NCI-H226 (cell line): ENCODE data around the gene BICC1.

Source experiments
- DNase-seq: peaks from one replicate; pipeline ENCODE4 v3.0.0-alpha.2; 2015

BICC1 gene

DNA sequence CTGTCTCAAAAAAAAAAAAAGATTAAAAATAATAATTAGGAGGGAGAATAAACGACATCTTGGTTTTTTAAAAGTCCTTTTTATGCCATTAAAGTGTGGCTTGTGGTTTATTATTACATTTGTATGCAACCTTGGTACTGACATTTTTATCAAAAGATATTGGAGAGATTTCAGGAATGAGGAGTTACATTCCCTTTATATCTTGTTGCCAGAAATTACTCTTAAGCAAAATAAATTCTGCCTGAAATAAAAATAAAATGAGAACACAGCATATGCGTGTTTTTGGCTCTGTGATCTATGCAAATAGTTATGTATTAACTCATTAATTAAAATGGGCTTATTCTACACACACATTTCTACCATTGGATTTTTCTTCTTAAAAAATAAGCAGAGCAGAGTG lies 202.4 kb downstream of the BICC1 start:
- no peak for DNase-seq

DNA sequence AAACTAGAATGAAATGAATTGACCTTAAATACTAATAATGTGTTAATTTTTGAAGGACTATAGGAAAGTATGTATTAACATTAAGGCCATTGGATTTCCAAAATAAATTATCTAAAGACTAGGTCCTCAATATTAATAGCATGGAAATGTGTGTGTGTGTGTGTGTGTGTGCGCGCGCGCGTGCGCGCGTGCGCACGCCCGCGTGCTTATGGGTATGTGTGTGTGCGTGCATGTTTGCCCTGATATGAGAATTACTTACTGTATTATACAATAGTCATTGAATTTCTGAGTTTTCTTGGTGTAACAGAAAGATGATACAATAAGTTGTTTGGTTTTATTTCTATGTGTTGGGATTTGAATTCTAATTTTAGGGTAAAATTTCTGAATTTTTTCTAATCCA lies 205.9 kb downstream of the BICC1 start:
- DNase-seq: no peak

DNA sequence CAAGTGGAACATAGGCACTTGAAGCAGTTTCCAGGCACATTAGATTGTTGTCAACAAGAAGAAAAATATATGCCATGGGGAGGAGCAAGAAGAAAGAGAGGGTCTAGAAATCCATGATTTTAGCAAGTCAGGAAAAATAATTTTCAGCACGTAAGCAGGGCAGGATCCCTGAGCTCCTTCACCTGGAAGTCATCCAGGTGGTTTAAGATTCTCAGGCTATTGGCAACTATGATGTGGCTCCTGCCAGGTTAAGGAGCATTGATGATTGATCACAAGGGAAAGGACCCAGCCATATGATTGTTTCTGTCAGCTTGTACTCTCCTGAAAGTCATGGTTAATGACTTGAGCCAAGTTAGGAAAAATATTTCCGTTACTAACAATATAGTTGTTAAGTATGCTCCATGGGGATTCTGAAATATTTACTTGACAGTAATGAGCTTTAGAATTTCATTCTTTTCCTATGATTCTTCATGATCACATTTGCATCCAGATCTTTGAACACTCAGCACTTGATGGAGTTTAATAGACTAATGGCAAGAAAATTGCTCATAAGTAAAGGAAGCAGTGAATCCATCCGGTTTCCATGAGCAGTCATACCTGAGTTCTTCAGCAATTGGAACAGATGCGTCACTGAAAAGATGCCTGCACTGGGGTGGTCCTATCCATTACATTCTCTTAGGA lies 209.1 kb downstream of the BICC1 start:
- no peak for DNase-seq

- no peak for DNase-seq
Observed at GRCh38 chr10:58723186-58723585, 210.5 kb downstream of the BICC1 start.

DNA sequence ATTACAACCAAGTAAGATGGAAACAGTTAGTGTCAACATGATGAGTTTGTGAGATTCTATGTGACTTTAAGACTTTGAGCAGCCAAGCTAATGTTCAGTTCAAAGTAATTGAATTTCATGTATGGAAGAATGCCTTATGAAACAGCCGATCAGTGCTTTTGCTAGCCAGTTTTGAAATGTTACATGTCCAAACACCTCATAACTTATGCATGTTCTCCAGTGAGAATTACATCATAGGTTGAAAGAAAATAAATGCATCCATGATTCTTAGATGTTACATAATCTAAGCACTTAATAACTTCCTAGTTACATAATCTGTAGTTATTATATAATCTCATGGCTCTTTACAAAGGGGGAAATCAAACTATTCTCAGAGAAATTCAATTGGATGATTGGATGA lies 211.3 kb downstream of the BICC1 start:
- DNase-seq: no peak

DNA sequence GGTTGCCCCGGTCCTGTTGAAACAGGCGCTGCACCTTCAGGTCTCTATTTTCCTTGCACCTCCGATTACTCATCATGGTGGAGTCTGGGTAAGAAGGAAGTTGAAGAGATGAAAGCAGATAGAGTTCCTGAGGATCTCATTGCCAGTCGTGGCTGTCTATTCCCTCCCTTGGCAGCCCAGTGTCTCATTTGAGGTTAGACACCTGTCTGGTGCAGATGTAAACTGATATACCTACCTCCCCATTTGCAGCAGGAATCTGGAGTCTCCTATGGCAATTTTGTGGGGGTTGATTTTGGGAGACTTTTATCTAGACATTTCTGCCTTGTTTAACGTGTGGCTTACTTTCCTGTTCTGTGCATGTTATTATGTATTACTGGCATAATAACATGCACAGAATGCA lies 212.1 kb downstream of the BICC1 start:
- no peak for DNase-seq

DNA sequence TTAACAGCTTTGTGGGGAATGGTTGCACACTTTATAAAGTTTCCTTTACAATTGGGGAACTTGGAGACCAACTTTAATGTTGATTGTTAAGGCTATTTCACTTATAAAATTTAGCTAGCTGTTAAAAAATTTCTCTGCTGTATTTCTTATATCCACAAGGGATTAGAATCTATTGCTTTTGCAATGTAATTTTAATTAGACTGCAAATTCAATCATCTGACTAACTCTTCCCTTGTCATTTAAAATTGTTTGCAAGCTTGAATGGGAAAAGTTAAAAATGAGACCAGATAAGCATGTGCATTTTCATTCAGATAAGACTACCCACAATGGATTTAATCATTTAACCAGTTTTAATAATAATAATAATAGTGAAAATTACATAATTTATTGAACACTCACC lies 213.2 kb downstream of the BICC1 start:
- no peak for DNase-seq

DNA sequence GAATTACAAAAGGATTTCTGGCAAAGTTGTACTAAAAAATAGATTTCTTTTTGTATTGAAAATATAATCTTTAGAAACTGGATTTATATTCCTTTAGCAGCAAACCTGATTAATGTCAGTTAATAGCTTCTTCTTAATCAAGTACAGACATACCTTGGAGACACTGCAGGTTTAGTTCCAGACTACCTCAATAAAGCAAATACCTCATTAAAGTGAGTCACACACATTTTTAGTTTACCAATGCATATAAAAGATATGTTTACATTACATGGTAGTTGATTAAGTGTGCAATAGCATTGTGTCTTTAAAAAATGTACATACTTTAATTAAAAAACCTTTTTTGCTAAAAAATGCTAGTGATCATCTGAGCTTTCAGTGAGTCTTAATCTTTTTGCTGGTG lies 215.0 kb downstream of the BICC1 start:
- DNase-seq: no peak

DNA sequence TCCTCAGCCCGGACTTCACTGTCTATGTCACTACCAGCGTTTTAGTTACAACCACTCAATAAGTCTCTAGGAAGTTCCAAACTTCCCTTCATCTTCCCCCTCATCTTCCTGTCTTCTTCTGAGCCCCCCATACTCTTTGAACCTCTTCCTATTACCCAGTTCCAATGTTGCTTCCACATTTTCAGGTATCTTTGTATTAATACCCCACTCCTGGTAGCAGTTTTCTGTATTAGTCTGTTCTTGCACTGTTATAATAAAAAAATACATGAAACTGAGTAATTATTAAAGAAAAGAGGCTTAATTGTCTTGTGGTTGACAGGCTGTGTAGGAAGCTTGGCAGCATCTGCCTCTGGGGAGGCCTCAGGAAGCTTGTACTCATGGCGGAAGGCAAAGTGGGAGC lies 218.6 kb downstream of the BICC1 start:
- DNase-seq: no peak

GRCh38 chr10:58733436-58733835 lies 220.8 kb downstream of the BICC1 start:
- DNase-seq: no peak

DNA sequence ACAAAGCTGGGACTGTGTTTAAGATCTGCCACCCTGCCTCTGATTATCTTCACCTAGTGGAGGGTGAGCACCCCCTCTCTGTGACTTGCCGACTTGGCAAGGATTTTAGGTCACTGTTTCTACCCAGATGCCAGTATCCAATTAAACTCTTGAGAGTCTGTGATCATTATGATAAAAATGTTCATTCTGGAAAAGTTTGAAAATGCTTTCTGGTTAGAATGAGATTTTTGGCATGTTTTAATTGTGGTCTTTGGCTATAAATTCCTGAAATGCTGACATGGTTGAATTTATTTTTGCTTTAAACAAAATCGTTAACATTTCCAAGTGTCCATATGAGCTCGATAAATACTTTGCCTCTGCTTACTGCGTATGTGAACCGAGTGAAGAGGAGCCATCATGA lies 221.4 kb downstream of the BICC1 start:
- no peak for DNase-seq

GRCh38 chr10:58734664-58735063 lies 222.0 kb downstream of the BICC1 start:
- DNase-seq: no peak

GRCh38 chr10:58735087-58735486 lies 222.4 kb downstream of the BICC1 start:
- DNase-seq: no peak

DNA sequence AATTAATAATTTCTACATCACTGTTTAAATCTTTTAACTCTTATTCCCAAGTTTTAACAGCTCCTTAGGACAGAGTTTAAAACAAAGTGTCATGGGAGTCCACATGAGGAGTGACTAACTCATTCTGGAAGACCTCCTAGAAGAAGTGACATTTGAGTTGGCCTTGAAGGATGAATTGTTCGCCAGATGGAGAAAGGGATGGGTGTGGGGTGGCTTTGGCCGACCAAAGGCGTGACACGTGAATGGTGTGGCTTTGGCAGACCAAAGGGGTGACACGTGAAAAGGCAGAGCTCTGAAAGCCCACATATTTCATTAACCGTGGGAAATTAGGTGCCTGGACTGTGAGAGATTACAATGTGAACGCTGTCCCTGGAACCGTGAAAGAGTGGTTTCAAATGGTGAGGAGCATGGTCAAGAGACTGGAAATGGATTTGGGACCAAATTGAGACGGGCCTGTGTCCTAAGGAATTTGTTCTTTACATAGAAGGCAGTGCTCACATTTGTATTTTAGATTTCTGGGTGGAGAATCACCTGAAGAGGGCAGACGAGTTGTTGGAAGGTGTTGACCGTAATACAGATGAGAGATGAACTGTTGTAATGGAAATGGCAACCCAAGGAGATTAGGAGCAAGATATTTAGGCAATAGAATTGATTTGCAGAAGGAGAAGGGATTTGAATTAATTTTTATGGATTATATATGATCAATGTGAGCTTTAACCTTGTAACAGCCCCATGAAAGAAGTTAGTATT lies 228.1 kb downstream of the BICC1 start:
- DNase-seq: no peak

DNA sequence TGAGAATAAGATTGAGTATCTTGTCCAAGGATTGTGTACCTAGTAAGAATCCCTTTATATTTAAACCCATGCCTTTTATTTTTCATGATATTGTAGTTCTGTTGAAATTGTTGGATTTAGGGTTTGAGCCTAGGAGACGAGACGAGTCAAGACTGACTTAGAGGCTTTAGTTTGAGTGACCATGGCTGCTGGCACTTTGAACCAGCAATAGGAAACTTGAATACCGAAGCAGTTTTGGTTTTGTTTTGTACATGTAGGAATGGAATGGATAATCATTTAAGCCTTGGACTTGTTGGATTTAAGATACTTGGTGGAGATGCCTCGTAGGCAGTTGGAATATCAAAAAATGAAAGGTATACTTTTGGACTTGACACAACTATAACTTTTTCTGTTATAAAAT lies 229.0 kb downstream of the BICC1 start:
- no peak for DNase-seq

DNA sequence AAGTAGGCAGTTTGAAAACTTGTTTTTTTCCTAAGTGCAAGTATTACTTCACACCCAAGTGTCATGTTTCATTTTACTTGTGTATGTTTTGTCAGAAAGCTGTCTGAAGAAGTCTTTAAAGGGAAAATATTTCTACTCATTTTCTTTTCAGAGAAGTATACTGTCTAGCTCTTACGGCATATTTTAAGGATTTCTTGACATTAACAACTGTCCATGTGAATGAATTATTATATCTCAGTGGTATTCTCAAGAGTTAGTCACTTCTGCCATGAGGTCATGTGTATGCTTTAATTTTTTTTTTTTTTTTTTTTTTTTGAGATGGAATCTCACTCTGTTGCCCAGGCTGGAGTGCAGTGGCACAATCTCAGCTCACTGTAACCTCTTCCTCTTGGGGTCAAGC lies 229.5 kb downstream of the BICC1 start:
- DNase-seq: no peak

GRCh38 chr10:58743466-58744115 lies 230.9 kb downstream of the BICC1 start:
- DNase-seq: peak; percentile 62

- no peak for DNase-seq
Observed at GRCh38 chr10:58746474-58747185, 234.0 kb downstream of the BICC1 start.

DNA sequence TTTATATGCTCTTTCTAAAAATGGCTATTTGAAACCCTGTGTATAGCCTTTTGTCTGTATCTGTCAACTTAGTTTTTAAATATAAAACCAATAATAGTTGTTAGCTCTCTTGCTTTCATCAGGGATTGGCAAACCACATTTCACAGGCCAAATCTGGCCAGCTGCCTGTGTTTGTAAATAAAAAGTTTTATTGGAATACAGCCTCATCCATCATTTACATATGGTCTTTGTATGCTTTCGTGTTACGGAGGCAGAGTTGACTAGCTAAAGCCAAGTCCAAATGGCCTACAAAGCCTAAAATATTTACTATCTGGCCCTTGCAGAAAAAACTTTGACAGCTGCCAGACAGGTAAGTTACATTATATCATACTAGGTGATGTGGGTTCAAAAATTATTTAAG lies 235.0 kb downstream of the BICC1 start:
- no peak for DNase-seq

DNA sequence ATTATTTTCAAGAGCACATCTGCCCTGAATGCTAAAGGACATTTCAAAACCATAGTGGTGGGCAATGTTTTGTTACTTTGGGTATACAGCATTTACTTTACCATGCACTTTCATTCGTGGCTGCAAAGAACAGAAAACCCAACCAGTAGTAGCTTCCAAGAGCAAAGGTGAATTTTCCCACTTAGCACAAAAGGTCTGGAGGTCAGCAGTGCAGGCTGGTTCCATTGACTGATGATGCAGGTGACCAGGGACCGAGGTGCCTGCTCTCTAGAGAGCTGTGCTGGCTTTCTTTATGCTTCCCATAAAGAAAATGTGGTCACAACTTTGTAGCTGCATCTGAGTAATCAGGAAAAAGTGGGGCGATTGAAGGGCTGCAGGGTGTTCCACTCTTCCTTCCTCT lies 240.0 kb downstream of the BICC1 start:
- no peak for DNase-seq

GRCh38 chr10:58753425-58753824 lies 240.8 kb downstream of the BICC1 start:
- no peak for DNase-seq

- DNase-seq: no peak
Observed at GRCh38 chr10:58754469-58755339, 242.0 kb downstream of the BICC1 start.

DNA sequence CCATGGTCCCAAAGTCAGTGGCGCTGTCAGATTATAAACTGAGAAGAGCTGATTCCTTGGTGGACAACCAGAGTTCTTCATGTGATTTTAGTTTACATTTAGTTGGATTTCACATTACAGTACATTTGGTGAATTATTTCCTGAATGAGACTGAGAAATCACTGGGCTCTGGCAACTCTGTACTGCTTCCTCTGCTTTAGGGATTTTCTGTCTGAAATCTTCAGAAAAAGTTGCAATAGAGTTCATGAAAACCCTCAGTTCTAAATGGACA lies 242.6 kb downstream of the BICC1 start:
- no peak for DNase-seq
